CD4-positive, alpha-beta memory T cell (primary cell): ENCODE results near the gene BBS4. TPM values are rescaled to one million over a fixed set of nuclear protein-coding genes. Genes with fewer than 3 reads are reported as not detected.

Experiments
- polyA plus RNA-seq, 2 donors: library from polyadenylated mRNA; unstranded; fragments of 300-500 nt; fragmentation: Illumina TruSeq; gene quantifications; one replicate each; pipeline ENCODE4 v1.2.3, GENCODE V29; 2021
- total RNA-seq, 2 experiments: library from RNA; stranded (reverse); gene quantifications; one replicate each; pipeline ENCODE4 v1.2.3, GENCODE V29; 2021

The BBS4 gene
- total and polyA plus RNA-seq, 4 experiments from 2014 or later, result 7.7 to 22.2 (median 16.5) TPM

Other genes starting within 250 kb of the BBS4 start
- 100 to 1,000 TPM; 203 to 210 TPM for gene ARIH1, start 211.9 kb upstream of the BBS4 start, total RNA-seq
- gene ARIH1, start 211.9 kb upstream of the BBS4 start, polyA plus RNA-seq, result 10 to 100 TPM; 10.5 to 36.8 TPM
- gene GOLGA6B, start 31.5 kb upstream of the BBS4 start, total RNA-seq, result not detected
- not detected for gene GOLGA6B, start 31.5 kb upstream of the BBS4 start, polyA plus RNA-seq
- under 1 TPM; 0.39 to 0.41 TPM for gene HIGD2B, start within 50 bp of the BBS4 start, total RNA-seq
- gene HIGD2B, start within 50 bp of the BBS4 start, polyA plus RNA-seq, result not detected
- 100 to 1,000 TPM in 1 of 2 experiments, 10 to 100 TPM in 1; 98.1 to 104 TPM for gene ADPGK, start 97.6 kb downstream of the BBS4 start, total RNA-seq
- 10 to 100 TPM; 66.7 to 96.1 TPM for gene ADPGK, start 97.6 kb downstream of the BBS4 start, polyA plus RNA-seq